ENCODE measurements around the gene PROX1. TPM values are rescaled to one million over a fixed set of nuclear protein-coding genes. Genes with fewer than 3 reads are reported as not detected.

Gene PROX1
- total and polyA plus RNA-seq, 2 of the 4 experiments (the other 2 are of a cell fraction), result under 0.01 to 0.02 TPM

DNA sequence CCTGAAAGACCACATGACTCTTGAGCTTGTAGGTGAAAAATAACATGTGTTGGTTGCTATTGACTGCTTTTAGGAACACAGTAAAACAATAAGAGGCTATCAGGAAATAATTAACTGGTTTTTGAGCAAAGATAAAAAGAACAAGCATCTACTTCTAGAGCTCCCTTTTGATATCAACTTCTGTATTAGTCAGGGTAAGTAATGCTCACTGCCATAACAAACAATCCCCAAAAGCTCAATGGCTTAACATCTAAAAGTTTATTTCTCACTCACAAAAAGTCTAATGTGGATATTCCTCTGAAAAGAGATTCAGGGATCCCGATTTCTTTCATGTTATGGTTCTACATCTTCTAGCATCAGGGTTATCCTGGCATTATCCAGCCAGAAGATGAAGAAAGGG lies 25.3 kb upstream of the PROX1 start:
- H3K23ac ChIP-seq (ENCODE audit: low read depth, low read length), result no peak overlapping the region
- no CpG with 5 or more reads among the region's 1 CpG for WGBS, 2 experiments (ENCODE audit: extremely low coverage in 2 of 2, insufficient read length in 1 of 2)
- DNase-seq (no peak), ATAC-seq (ENCODE audit: low read depth) (no peak)
- POLR2A ChIA-PET (ENCODE audit: unreplicated experiment), result no interaction called here
- no peak overlapping the region for H2AK9ac ChIP-seq (replicated peaks; ENCODE audit: low read depth, low read length, poor library complexity)
- BruUV-seq (replicated peaks), result no TSS peak
- H4K5ac ChIP-seq (ENCODE audit: low read depth, low read length), result no peak overlapping the region
- no peak overlapping the region for H3K4me2 ChIP-seq (ENCODE audit: low read depth, low read length)
- H2BK120ac ChIP-seq (ENCODE audit: low read depth, low read length), result no peak overlapping the region
- H3K27me3 ChIP-seq (ENCODE audit: control insufficient read depth, insufficient read depth, low read length), result no peaks in the 10 kb centered on the region
- no peaks in the 10 kb centered on the region for H3K9me1 ChIP-seq (ENCODE audit: insufficient read depth, low read length)
- in situ Hi-C loops (cut with MboI; ENCODE audit: low sequenced_read_pairs), result no loop called here
- no peaks in the 10 kb centered on the region for H4K20me1 ChIP-seq (ENCODE audit: insufficient read depth, low read length)
- no peak overlapping the region for H4K91ac ChIP-seq (ENCODE audit: insufficient read depth, low read depth, low read length)
- no peak overlapping the region for H2BK20ac ChIP-seq (ENCODE audit: low read depth, low read length)
- no peak overlapping the region for H3K27ac ChIP-seq (ENCODE audit: insufficient read depth, low read length)
- no peak overlapping the region for H3K18ac ChIP-seq (ENCODE audit: low read depth, low read length)
- no peak for TF ChIP-seq RFX5 (IDR thresholded peaks at IDR 0.05; ENCODE audit: low read depth, low read length)
- no peak for TF ChIP-seq SMC3 (IDR thresholded peaks at IDR 0.05; ENCODE audit: low read depth, low read length)
- intact Hi-C loops (cut with micrococcal nuclease), result no loop called here
- no peaks in the 10 kb centered on the region for H3K4me1 ChIP-seq (ENCODE audit: control insufficient read depth, insufficient read depth, low read length)
- H2BK5ac ChIP-seq (ENCODE audit: low read depth, low read length, poor library complexity, severe bottlenecking), result no peak overlapping the region
- H3K9ac ChIP-seq (ENCODE audit: low read depth, low read length), result no peak overlapping the region
- CTCF ChIA-PET, result no interaction called here
- H2BK15ac ChIP-seq (ENCODE audit: low read depth, low read length), result no peak overlapping the region
- dilution Hi-C loops (cut with HindIII; ENCODE audit: low sequenced_read_pairs, unreplicated experiment), result no loop called here
- no peak overlapping the region for H2AFZ ChIP-seq (replicated peaks; ENCODE audit: low read length, poor library complexity)
- no peak overlapping the region for H3K4me3 ChIP-seq (ENCODE audit: insufficient read depth, low read depth, low read length)
- no peaks in the 10 kb centered on the region for H3K9me3 ChIP-seq (ENCODE audit: control insufficient read depth, insufficient read depth, low read length)
- no peak overlapping the region for H2AK5ac ChIP-seq (ENCODE audit: low read depth, low read length)
- no peak overlapping the region for H3K4ac ChIP-seq (ENCODE audit: low read depth, low read length)
- no peaks in the 10 kb centered on the region for H3K79me1 ChIP-seq (ENCODE audit: low read depth in 1 of 2, low read length in 2 of 2)
- H3K36me3 ChIP-seq (ENCODE audit: control insufficient read depth, insufficient read depth, low read length), result no peaks in the 10 kb centered on the region
- no peak overlapping the region for H3K56ac ChIP-seq (ENCODE audit: extremely low read depth, insufficient read depth, low read length)
- H3K14ac ChIP-seq (replicated peaks; ENCODE audit: low read depth, low read length), result no peak overlapping the region
- H4K8ac ChIP-seq (ENCODE audit: low read depth in 2 of 2, low read length in 2 of 2), result no peak overlapping the region

All from IMR-90 (cell line).